Naive B cell (primary cell): ENCODE data around the gene MRTFA. TPM values are rescaled to one million over a fixed set of nuclear protein-coding genes. Genes with fewer than 3 reads are reported as not detected.
"Not testable (repeated sequence)": the region's sequence is repeated elsewhere in the genome, so short reads cannot be mapped to it uniquely, and the experiment has no call there.

Experiments used
- ATAC-seq, 2 donors: fragments of 150-1000 bp; cut with Tn5 transposase; 2 replicates each; pipeline ENCODE4 v1.10.0; 2021; ENCODE audit warnings: low read depth in 2 of 2, mild to moderate bottlenecking in 2 of 2, moderate library complexity in 2 of 2
- DNase-seq: peaks from one replicate; pipeline ENCODE4 v3.0.0; 2022
- H3K27ac Mint-ChIP-seq, 6 donors: one replicate each; pipeline ENCODE4 v1.8.0; 2020 to 2022; ENCODE audit warnings: mild to moderate bottlenecking in 6 of 6, mixed read lengths in 6 of 6, moderate library complexity in 5 of 6, inconsistent platforms in 2 of 6
- H3K27me3 Mint-ChIP-seq, 3 donors: one replicate each; pipeline ENCODE4 v1.8.0; 2021 to 2022; ENCODE audit warnings: mixed read lengths in 3 of 3, mild to moderate bottlenecking in 1 of 3
- H3K36me3 Mint-ChIP-seq, 2 donors: one replicate each; pipeline ENCODE4 v1.8.0; 2020 to 2022; ENCODE audit warnings: mixed read lengths in 2 of 2, inconsistent platforms in 1 of 2, mild to moderate bottlenecking in 1 of 2
- H3K4me1 Mint-ChIP-seq, 3 donors: one replicate each; pipeline ENCODE4 v1.8.0; 2020 to 2022; ENCODE audit warnings: mixed read lengths in 3 of 3, inconsistent platforms in 1 of 3, mild to moderate bottlenecking in 1 of 3, moderate library complexity in 1 of 3
- H3K4me3 Mint-ChIP-seq, 8 donors: one replicate each; pipeline ENCODE4 v1.8.0; 2020 to 2022; ENCODE audit warnings: mild to moderate bottlenecking in 8 of 8, mixed read lengths in 8 of 8, moderate library complexity in 8 of 8, inconsistent platforms in 2 of 8
- H3K9me3 Mint-ChIP-seq, 7 donors: one replicate each; pipeline ENCODE4 v1.8.0; 2020 to 2022; ENCODE audit warnings: mixed read lengths in 7 of 7, mild to moderate bottlenecking in 5 of 7, inconsistent platforms in 2 of 7, moderate library complexity in 1 of 7
- polyA plus RNA-seq, 6 donors: library from polyadenylated mRNA; unstranded; fragments of 300-500 nt; fragmentation: Illumina TruSeq; gene quantifications; one replicate each; pipeline ENCODE4 v1.2.3, GENCODE V29; 2021; ENCODE audit warnings: low read depth in 6 of 6

MRTFA gene
- polyA plus RNA-seq, 6 donors from 2014 or later: 4.6 to 24.6 (median 14.2) TPM

GRCh38 chr22:40633036-40633435, 3.5 kb downstream of the MRTFA start:
- DNase-seq (no peak), ATAC-seq (no peak)
- H3K9me3 Mint-ChIP-seq: no peaks in the 10 kb centered on the region
- H3K27ac Mint-ChIP-seq: peak overlapping the region in 2 of 6 donors; percentile 6 to 56
- H3K4me1 Mint-ChIP-seq: peaks cover 43 to 69% (median 64%) of the 10 kb centered on the region in 3 donors
- H3K4me3 Mint-ChIP-seq: peak overlapping the region in 1 of 8 donors; percentile 34
- no peaks in the 10 kb centered on the region for H3K27me3 Mint-ChIP-seq
- no peaks in the 10 kb centered on the region for H3K36me3 Mint-ChIP-seq

GRCh38 chr22:40631925-40632324, 4.6 kb downstream of the MRTFA start:
- peak overlapping the region in 3 of 6 donors; percentile 51 to 81 (median 57) for H3K27ac Mint-ChIP-seq
- H3K27me3 Mint-ChIP-seq: no peaks in the 10 kb centered on the region
- no peaks in the 10 kb centered on the region for H3K9me3 Mint-ChIP-seq
- no peaks in the 10 kb centered on the region for H3K36me3 Mint-ChIP-seq
- peak overlapping the region in 1 of 8 donors; percentile 12 for H3K4me3 Mint-ChIP-seq
- peaks cover 42 to 74% (median 66%) of the 10 kb centered on the region in 3 donors for H3K4me1 Mint-ChIP-seq
- ATAC-seq (no peak), DNase-seq (no peak)

GRCh38 chr22:40628354-40629042, 8.0 kb downstream of the MRTFA start:
- Mint-ChIP-seq H3K36me3 (no peaks in the 10 kb centered on the region), H3K27me3 (no peaks in the 10 kb centered on the region), H3K9me3 (no peaks in the 10 kb centered on the region), H3K27ac (peak overlapping the region in 5 of 6 donors; percentile 60 to 93 (median 76)), H3K4me3 (peak overlapping the region in 1 of 8 donors; percentile 49), H3K4me1 (peaks cover 38 to 70% (median 45%) of the 10 kb centered on the region in 3 donors)
- DNase-seq: no peak
- ATAC-seq: peak in 1 of 2 donors; percentile 28

GRCh38 chr22:40627612-40628011, 8.9 kb downstream of the MRTFA start:
- peaks cover 0 to 2% (median under 1%) of the 10 kb centered on the region in 7 donors for H3K9me3 Mint-ChIP-seq
- no peak for DNase-seq
- no peak for ATAC-seq
- peak overlapping the region in 1 of 8 donors; percentile 36 for H3K4me3 Mint-ChIP-seq
- H3K27ac Mint-ChIP-seq: peak overlapping the region in 1 of 6 donors; percentile 49
- peaks cover 0 to 2% of the 10 kb centered on the region in 2 donors for H3K36me3 Mint-ChIP-seq
- peaks cover 35 to 66% (median 39%) of the 10 kb centered on the region in 3 donors for H3K4me1 Mint-ChIP-seq
- no peaks in the 10 kb centered on the region for H3K27me3 Mint-ChIP-seq

- DNase-seq: no peak
- peaks cover 0 to 5% (median 4%) of the 10 kb centered on the region in 7 donors for H3K9me3 Mint-ChIP-seq
- no peaks in the 10 kb centered on the region for H3K27me3 Mint-ChIP-seq
- no peak for ATAC-seq
- H3K4me3 Mint-ChIP-seq: peak overlapping the region in 1 of 8 donors; percentile 30
- H3K4me1 Mint-ChIP-seq: peaks cover 36 to 61% (median 39%) of the 10 kb centered on the region in 3 donors
- H3K27ac Mint-ChIP-seq: no peak overlapping the region
- peaks cover 0 to 5% of the 10 kb centered on the region in 2 donors for H3K36me3 Mint-ChIP-seq
These were observed 9.7 kb downstream of the MRTFA start for GRCh38 chr22:40626851-40627250.

GRCh38 chr22:40625794-40626193, 10.7 kb downstream of the MRTFA start:
- not testable (repeated sequence) for H3K4me3 Mint-ChIP-seq, H3K9me3 Mint-ChIP-seq, H3K27ac Mint-ChIP-seq, ATAC-seq, H3K36me3 Mint-ChIP-seq, DNase-seq, H3K27me3 Mint-ChIP-seq
- H3K4me1 Mint-ChIP-seq: peaks cover 35 to 62% (median 36%) of the 10 kb centered on the region in 3 donors

GRCh38 chr22:40625281-40625680, 11.2 kb downstream of the MRTFA start:
- not testable (repeated sequence) for H3K27me3 Mint-ChIP-seq, ATAC-seq, H3K9me3 Mint-ChIP-seq, DNase-seq, H3K4me3 Mint-ChIP-seq
- peaks cover 0 to 12% of the 10 kb centered on the region in 2 donors for H3K36me3 Mint-ChIP-seq
- peak overlapping the region in 1 of 6 donors; percentile 32 for H3K27ac Mint-ChIP-seq
- H3K4me1 Mint-ChIP-seq: peaks cover 36 to 63% (median 39%) of the 10 kb centered on the region in 3 donors

GRCh38 chr22:40624770-40625169, 11.7 kb downstream of the MRTFA start:
- peak overlapping the region in 1 of 6 donors; percentile 32 for H3K27ac Mint-ChIP-seq
- H3K36me3 Mint-ChIP-seq: peaks cover 0 to 13% of the 10 kb centered on the region in 2 donors
- H3K9me3 Mint-ChIP-seq: peaks cover 0 to 9% (median 4%) of the 10 kb centered on the region in 7 donors
- no peak overlapping the region for H3K4me3 Mint-ChIP-seq
- no peak for DNase-seq
- no peak for ATAC-seq
- no peaks in the 10 kb centered on the region for H3K27me3 Mint-ChIP-seq
- peaks cover 36 to 58% (median 39%) of the 10 kb centered on the region in 3 donors for H3K4me1 Mint-ChIP-seq

- Mint-ChIP-seq H3K36me3 (peaks cover 5 to 28% of the 10 kb centered on the region in 2 donors), H3K27ac (peak overlapping the region; percentile 22 to 82 (median 46)), H3K4me3 (peak overlapping the region in 1 of 8 donors; percentile 38), H3K4me1 (peaks cover 24 to 36% (median 31%) of the 10 kb centered on the region in 3 donors), H3K27me3 (no peaks in the 10 kb centered on the region), H3K9me3 (peaks cover 0 to 9% (median 4%) of the 10 kb centered on the region in 7 donors)
- DNase-seq: no peak
- ATAC-seq: peak in 1 of 2 donors; percentile 30
These were observed 15.0 kb downstream of the MRTFA start for GRCh38 chr22:40621309-40622151.

- peaks cover 30 to 36% (median 34%) of the 10 kb centered on the region in 3 donors for H3K4me1 Mint-ChIP-seq
- no peaks in the 10 kb centered on the region for H3K27me3 Mint-ChIP-seq
- peak overlapping the region in 1 of 6 donors; percentile 61 for H3K27ac Mint-ChIP-seq
- peak overlapping the region in 1 of 8 donors; percentile 61 for H3K4me3 Mint-ChIP-seq
- ATAC-seq: no peak
- peaks cover 0 to 9% (median 4%) of the 10 kb centered on the region in 7 donors for H3K9me3 Mint-ChIP-seq
- DNase-seq: no peak
- H3K36me3 Mint-ChIP-seq: peaks cover 10 to 34% of the 10 kb centered on the region in 2 donors
These were observed 16.0 kb downstream of the MRTFA start for GRCh38 chr22:40620464-40621046.

GRCh38 chr22:40618400-40618799, 18.1 kb downstream of the MRTFA start:
- Mint-ChIP-seq H3K9me3 (peaks cover 0 to 9% (median 4%) of the 10 kb centered on the region in 7 donors), H3K27me3 (no peaks in the 10 kb centered on the region), H3K4me1 (peaks cover 24 to 39% (median 30%) of the 10 kb centered on the region in 3 donors), H3K27ac (peak overlapping the region in 1 of 6 donors; percentile 34), H3K36me3 (peaks cover 10 to 34% of the 10 kb centered on the region in 2 donors), H3K4me3 (no peak overlapping the region)
- DNase-seq: no peak
- ATAC-seq: no peak

GRCh38 chr22:40616578-40616977, 19.9 kb downstream of the MRTFA start:
- no peak for DNase-seq
- Mint-ChIP-seq H3K4me3 (no peak overlapping the region), H3K9me3 (peaks cover 0 to 4% (median 0%) of the 10 kb centered on the region in 7 donors), H3K27ac (peak overlapping the region in 3 of 6 donors; percentile 9 to 88 (median 85)), H3K36me3 (peaks cover 10 to 29% of the 10 kb centered on the region in 2 donors), H3K4me1 (peaks cover 29 to 38% (median 29%) of the 10 kb centered on the region in 3 donors), H3K27me3 (no peaks in the 10 kb centered on the region)
- no peak for ATAC-seq

- peaks cover 23 to 35% (median 24%) of the 10 kb centered on the region in 3 donors for H3K4me1 Mint-ChIP-seq
- H3K36me3 Mint-ChIP-seq: peaks cover 6 to 20% of the 10 kb centered on the region in 2 donors
- ATAC-seq: no peak
- peak overlapping the region in 2 of 6 donors; percentile 17 to 74 for H3K27ac Mint-ChIP-seq
- H3K9me3 Mint-ChIP-seq: no peaks in the 10 kb centered on the region
- no peak for DNase-seq
- H3K4me3 Mint-ChIP-seq: no peak overlapping the region
- no peaks in the 10 kb centered on the region for H3K27me3 Mint-ChIP-seq
These were observed 23.5 kb downstream of the MRTFA start for GRCh38 chr22:40613067-40613466.
